ENCODE data around the gene GRM1.

GRCh38 chr6:146041282-146041681 lies 12.4 kb downstream of the GRM1 start:
- no peak for TF ChIP-seq EZH2phosphoT487 (IDR thresholded peaks at IDR 0.05; ENCODE audit: borderline replicate concordance, low read length)
- TF ChIP-seq, protein P1, sequence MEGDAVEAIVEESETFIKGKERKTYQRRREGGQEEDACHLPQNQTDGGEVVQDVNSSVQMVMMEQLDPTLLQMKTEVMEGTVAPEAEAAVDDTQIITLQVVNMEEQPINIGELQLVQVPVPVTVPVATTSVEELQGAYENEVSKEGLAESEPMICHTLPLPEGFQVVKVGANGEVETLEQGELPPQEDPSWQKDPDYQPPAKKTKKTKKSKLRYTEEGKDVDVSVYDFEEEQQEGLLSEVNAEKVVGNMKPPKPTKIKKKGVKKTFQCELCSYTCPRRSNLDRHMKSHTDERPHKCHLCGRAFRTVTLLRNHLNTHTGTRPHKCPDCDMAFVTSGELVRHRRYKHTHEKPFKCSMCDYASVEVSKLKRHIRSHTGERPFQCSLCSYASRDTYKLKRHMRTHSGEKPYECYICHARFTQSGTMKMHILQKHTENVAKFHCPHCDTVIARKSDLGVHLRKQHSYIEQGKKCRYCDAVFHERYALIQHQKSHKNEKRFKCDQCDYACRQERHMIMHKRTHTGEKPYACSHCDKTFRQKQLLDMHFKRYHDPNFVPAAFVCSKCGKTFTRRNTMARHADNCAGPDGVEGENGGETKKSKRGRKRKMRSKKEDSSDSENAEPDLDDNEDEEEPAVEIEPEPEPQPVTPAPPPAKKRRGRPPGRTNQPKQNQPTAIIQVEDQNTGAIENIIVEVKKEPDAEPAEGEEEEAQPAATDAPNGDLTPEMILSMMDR (IDR thresholded peaks at IDR 0.05; ENCODE audit: low read depth, low read length, poor library complexity, severe bottlenecking) = peak; percentile 47

All from DOHH2 (cell line).